CD14-positive monocyte (primary cell): Measurements from ENCODE around the gene NRSN1. TPM values are rescaled to one million over a fixed set of nuclear protein-coding genes. Genes with fewer than 3 reads are reported as not detected.

Experiments used
- DNase-seq, 3 donors: peaks; one replicate each; pipeline ENCODE4 v3.0.0-alpha.2; 2011 to 2022
- H2AFZ ChIP-seq: 2 replicates; pipeline ENCODE4 v1.6.0; 2012; ENCODE audit warnings: mild to moderate bottlenecking, low read depth, low read length, inconsistent platforms; ENCODE audit not compliant: insufficient read depth, poor library complexity, severe bottlenecking
- H3K27ac ChIP-seq, 2 donors: 1 replicate in 1 of 2; 2 replicates in 1 of 2; pipeline ENCODE4 v1.5.1; 2012 to 2013; ENCODE audit warnings: low read length in 2 of 2, control low read depth in 1 of 2, inconsistent platforms in 1 of 2, low read depth in 1 of 2, mild to moderate bottlenecking in 1 of 2
- H3K27me3 ChIP-seq, 2 donors: one replicate each; pipeline versions ENCODE4 v1.6.0 to v1.6.1; 2011 to 2013; ENCODE audit warnings: low read length in 2 of 2; ENCODE audit not compliant: control insufficient read depth in 2 of 2, insufficient read depth in 2 of 2
- H3K36me3 ChIP-seq, 2 donors: replicated peaks in 1 of 2; 1 replicate in 1 of 2; 2 replicates in 1 of 2; pipeline versions ENCODE4 v1.5.1 to v1.6.1; 2012 to 2013; ENCODE audit warnings: low read length in 2 of 2, control low read depth in 1 of 2, inconsistent platforms in 1 of 2, mild to moderate bottlenecking in 1 of 2; ENCODE audit not compliant: insufficient read depth in 2 of 2, control insufficient read depth in 1 of 2
- H3K4me1 ChIP-seq, 2 donors: 1 replicate in 1 of 2; 2 replicates in 1 of 2; pipeline versions ENCODE4 v1.5.1 to v1.6.1; 2012 to 2013; ENCODE audit warnings: low read length in 2 of 2, control low read depth in 1 of 2, inconsistent platforms in 1 of 2, mild to moderate bottlenecking in 1 of 2, moderate library complexity in 1 of 2; ENCODE audit not compliant: insufficient read depth in 2 of 2, control insufficient read depth in 1 of 2
- H3K4me2 ChIP-seq: replicated peaks from 2 replicates; pipeline ENCODE3; 2012; ENCODE audit warnings: low read length, moderate library complexity, mild to moderate bottlenecking; ENCODE audit not compliant: poor library complexity, severe bottlenecking; ENCODE audit errors: extremely low read depth
- H3K4me3 ChIP-seq, 3 experiments: fragments of 200-600 bp in 1 of 3; sonication (generic) in 1 of 3; replicated peaks in 1 of 3; 1 replicate in 2 of 3; 2 replicates in 1 of 3; pipeline ENCODE4 v1.5.1; 2011 to 2013; ENCODE audit warnings: low read length in 3 of 3, mild to moderate bottlenecking in 3 of 3, control low read depth in 2 of 3, low read depth in 2 of 3, inconsistent platforms in 1 of 3, moderate library complexity in 1 of 3
- H3K79me2 ChIP-seq: 2 replicates; pipeline ENCODE4 v1.6.0; 2012; ENCODE audit warnings: mild to moderate bottlenecking, control low read depth, inconsistent platforms, low read length, moderate library complexity; ENCODE audit not compliant: insufficient read depth
- H3K9ac ChIP-seq: 2 replicates; pipeline ENCODE4 v1.6.0; 2017; ENCODE audit warnings: low read length, mild to moderate bottlenecking; ENCODE audit not compliant: insufficient read depth, poor library complexity, severe bottlenecking
- H3K9me3 ChIP-seq, 2 donors: replicated peaks in 1 of 2; 1 replicate in 1 of 2; 2 replicates in 1 of 2; pipeline versions ENCODE4 v1.5.1 to v1.6.1; 2012 to 2013; ENCODE audit warnings: low read length in 2 of 2, control low read depth in 1 of 2; ENCODE audit not compliant: control insufficient read depth in 1 of 2, insufficient read depth in 1 of 2
- H4K20me1 ChIP-seq: 2 replicates; pipeline ENCODE4 v1.6.0; 2012; ENCODE audit warnings: mild to moderate bottlenecking, low read length, control low read depth, moderate library complexity; ENCODE audit not compliant: insufficient read depth
- H3K27ac Mint-ChIP-seq, 7 donors: one replicate each; pipeline ENCODE4 v1.8.0; 2020; ENCODE audit warnings: mild to moderate bottlenecking in 7 of 7, mixed read lengths in 7 of 7, moderate library complexity in 6 of 7, inconsistent platforms in 2 of 7
- H3K27me3 Mint-ChIP-seq, 3 donors: one replicate each; pipeline ENCODE4 v1.8.0; 2021 to 2022; ENCODE audit warnings: low read depth in 3 of 3, mild to moderate bottlenecking in 3 of 3, mixed read lengths in 3 of 3, moderate library complexity in 3 of 3, inconsistent platforms in 1 of 3
- H3K36me3 Mint-ChIP-seq, 2 donors: one replicate each; pipeline ENCODE4 v1.8.0; 2020; ENCODE audit warnings: mixed read lengths in 2 of 2, inconsistent platforms in 1 of 2, mild to moderate bottlenecking in 1 of 2
- H3K4me1 Mint-ChIP-seq: one replicate; pipeline ENCODE4 v1.8.0; 2020; ENCODE audit warnings: mild to moderate bottlenecking, mixed read lengths
- H3K4me3 Mint-ChIP-seq, 2 donors: one replicate each; pipeline ENCODE4 v1.8.0; 2020; ENCODE audit warnings: mild to moderate bottlenecking in 2 of 2, mixed read lengths in 2 of 2, moderate library complexity in 1 of 2
- H3K9me3 Mint-ChIP-seq, 7 donors: one replicate each; pipeline ENCODE4 v1.8.0; 2020 to 2022; ENCODE audit warnings: mixed read lengths in 7 of 7, mild to moderate bottlenecking in 6 of 7, moderate library complexity in 6 of 7, inconsistent platforms in 2 of 7
- CTCF ChIP-seq: fragments of 200-600 bp; IDR thresholded peaks from one replicate; pipeline ENCODE4 v1.8.0; 2022; ENCODE audit warnings: antibody characterized with exemption, mild to moderate bottlenecking
- intact Hi-C, 2 donors: fragments of 100-400 bp; cut with micrococcal nuclease; formaldehyde crosslinking; loops; one replicate each; pipeline versions ENCODE4 v1.15.0 to v1.15.1; 2023
- polyA plus RNA-seq, 3 donors: library from polyadenylated mRNA; depleted of rRNA in 1 of 3; unstranded in 2 of 3; stranded (reverse) in 1 of 3; fragments of 300-500 nt in 2 of 3; fragments of >200 nt in 1 of 3; fragmentation: Illumina TruSeq in 2 of 3; gene quantifications; 1 replicate in 2 of 3; 2 replicates in 1 of 3; pipeline ENCODE4 v1.2.3, GENCODE V29; 2012 to 2021

Gene NRSN1
- polyA plus RNA-seq, 3 donors = not detected

- Histone ChIP-seq H3K27me3 (no peaks in the 10 kb centered on the region), H4K20me1 (no peaks in the 10 kb centered on the region), H3K9me3 (peaks cover 0 to 4% of the 10 kb centered on the region in 2 donors), H3K79me2 (no peaks in the 10 kb centered on the region), H3K9ac (no peak overlapping the region), H3K27ac (no peak overlapping the region), H3K4me2 (no peak overlapping the region), H3K4me1 (no peaks in the 10 kb centered on the region), H2AFZ (no peak overlapping the region), H3K36me3 (no peaks in the 10 kb centered on the region), H3K4me3 (no peak overlapping the region)
- no peak for TF ChIP-seq CTCF
- no peaks in the 10 kb centered on the region for H3K4me1 Mint-ChIP-seq
- intact Hi-C loops = no loop called here
- peaks cover 0 to 3% (median 1%) of the 10 kb centered on the region in 3 donors for H3K27me3 Mint-ChIP-seq
- H3K4me3 Mint-ChIP-seq = no peak overlapping the region
- no peaks in the 10 kb centered on the region for H3K36me3 Mint-ChIP-seq
- no peak overlapping the region for H3K27ac Mint-ChIP-seq
- DNase-seq = no peak
- peaks cover 0 to 7% (median 4%) of the 10 kb centered on the region in 7 donors for H3K9me3 Mint-ChIP-seq
These were observed 22.7 kb downstream of the NRSN1 start for GRCh38 chr6:24148684-24149083.

- H3K4me1 Mint-ChIP-seq = no peaks in the 10 kb centered on the region
- peaks cover 0 to 7% (median 4%) of the 10 kb centered on the region in 7 donors for H3K9me3 Mint-ChIP-seq
- H3K9ac ChIP-seq = no peak overlapping the region
- no peaks in the 10 kb centered on the region for H3K79me2 ChIP-seq
- no peak overlapping the region for H3K4me3 Mint-ChIP-seq
- H2AFZ ChIP-seq = no peak overlapping the region
- no peaks in the 10 kb centered on the region for H3K4me1 ChIP-seq
- H3K27ac ChIP-seq = no peak overlapping the region
- H3K36me3 ChIP-seq = no peaks in the 10 kb centered on the region
- peaks cover 0 to 4% of the 10 kb centered on the region in 2 donors for H3K9me3 ChIP-seq
- H3K27me3 Mint-ChIP-seq = peaks cover 0 to 3% (median 1%) of the 10 kb centered on the region in 3 donors
- H3K4me3 ChIP-seq = no peak overlapping the region
- no peak for TF ChIP-seq CTCF
- intact Hi-C loops = no loop called here
- no peaks in the 10 kb centered on the region for H3K36me3 Mint-ChIP-seq
- no peak overlapping the region for H3K4me2 ChIP-seq
- no peaks in the 10 kb centered on the region for H4K20me1 ChIP-seq
- H3K27ac Mint-ChIP-seq = no peak overlapping the region
- no peak for DNase-seq
- no peaks in the 10 kb centered on the region for H3K27me3 ChIP-seq
These were observed 23.3 kb downstream of the NRSN1 start for GRCh38 chr6:24149296-24149695.
